ENCODE data around the gene ZNF831.

- TF ChIP-seq CTCF (IDR thresholded peaks at IDR 0.05; ENCODE audit: insufficient read depth, low read depth, low read length) = no peak
- TF ChIP-seq EZH2 (IDR thresholded peaks at IDR 0.05; ENCODE audit: insufficient read depth, low read length) = no peak
Measured at GRCh38 chr20:59177266-59178250, 13.9 kb downstream of the ZNF831 start.

All from astrocyte (in vitro differentiated cells and primary cell).